ENCODE data around the gene RTL10. TPM values are rescaled to one million over a fixed set of nuclear protein-coding genes. Genes with fewer than 3 reads are reported as not detected.

The RTL10 gene
- total and polyA plus RNA-seq, 10 of the 15 experiments (the other 5 are each of a cell fraction or from before 2014, with no cell fraction given), result 5.3 to 18.1 (median 10.3) TPM

DNA sequence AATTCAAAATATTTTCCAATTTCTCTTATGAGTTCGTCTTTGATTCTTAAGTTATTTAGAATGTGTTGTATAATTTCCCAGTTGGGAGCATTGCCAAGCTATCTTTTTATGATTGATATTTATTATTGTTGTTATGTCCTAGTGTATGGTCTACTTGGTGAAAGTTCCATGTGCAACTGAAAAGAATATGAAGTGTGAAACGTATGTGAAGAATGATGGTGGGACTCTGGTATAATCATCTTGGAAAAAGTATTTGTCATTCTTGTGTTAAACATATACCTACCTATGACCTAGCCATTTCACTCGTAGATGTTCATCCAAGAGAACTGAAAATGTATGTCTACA, 12.0 kb upstream of the RTL10 start (continued):
- TF ChIP-seq, protein P1, sequence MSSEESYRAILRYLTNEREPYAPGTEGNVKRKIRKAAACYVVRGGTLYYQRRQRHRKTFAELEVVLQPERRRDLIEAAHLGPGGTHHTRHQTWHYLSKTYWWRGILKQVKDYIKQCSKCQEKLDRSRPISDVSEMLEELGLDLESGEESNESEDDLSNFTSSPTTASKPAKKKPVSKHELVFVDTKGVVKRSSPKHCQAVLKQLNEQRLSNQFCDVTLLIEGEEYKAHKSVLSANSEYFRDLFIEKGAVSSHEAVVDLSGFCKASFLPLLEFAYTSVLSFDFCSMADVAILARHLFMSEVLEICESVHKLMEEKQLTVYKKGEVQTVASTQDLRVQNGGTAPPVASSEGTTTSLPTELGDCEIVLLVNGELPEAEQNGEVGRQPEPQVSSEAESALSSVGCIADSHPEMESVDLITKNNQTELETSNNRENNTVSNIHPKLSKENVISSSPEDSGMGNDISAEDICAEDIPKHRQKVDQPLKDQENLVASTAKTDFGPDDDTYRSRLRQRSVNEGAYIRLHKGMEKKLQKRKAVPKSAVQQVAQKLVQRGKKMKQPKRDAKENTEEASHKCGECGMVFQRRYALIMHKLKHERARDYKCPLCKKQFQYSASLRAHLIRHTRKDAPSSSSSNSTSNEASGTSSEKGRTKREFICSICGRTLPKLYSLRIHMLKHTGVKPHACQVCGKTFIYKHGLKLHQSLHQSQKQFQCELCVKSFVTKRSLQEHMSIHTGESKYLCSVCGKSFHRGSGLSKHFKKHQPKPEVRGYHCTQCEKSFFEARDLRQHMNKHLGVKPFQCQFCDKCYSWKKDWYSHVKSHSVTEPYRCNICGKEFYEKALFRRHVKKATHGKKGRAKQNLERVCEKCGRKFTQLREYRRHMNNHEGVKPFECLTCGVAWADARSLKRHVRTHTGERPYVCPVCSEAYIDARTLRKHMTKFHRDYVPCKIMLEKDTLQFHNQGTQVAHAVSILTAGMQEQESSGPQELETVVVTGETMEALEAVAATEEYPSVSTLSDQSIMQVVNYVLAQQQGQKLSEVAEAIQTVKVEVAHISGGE (CRISPR knock-in tag; IDR thresholded peaks at IDR 0.05), result no peak
- TF ChIP-seq BCL11A (IDR thresholded peaks at IDR 0.05; ENCODE audit: low read depth, low read length) (no peak), CEBPB (IDR thresholded peaks at IDR 0.05; ENCODE audit: borderline replicate concordance in 1 of 2, low read depth in 2 of 2, low read length in 2 of 2) (no peak)
- TF ChIP-seq, protein P2, sequence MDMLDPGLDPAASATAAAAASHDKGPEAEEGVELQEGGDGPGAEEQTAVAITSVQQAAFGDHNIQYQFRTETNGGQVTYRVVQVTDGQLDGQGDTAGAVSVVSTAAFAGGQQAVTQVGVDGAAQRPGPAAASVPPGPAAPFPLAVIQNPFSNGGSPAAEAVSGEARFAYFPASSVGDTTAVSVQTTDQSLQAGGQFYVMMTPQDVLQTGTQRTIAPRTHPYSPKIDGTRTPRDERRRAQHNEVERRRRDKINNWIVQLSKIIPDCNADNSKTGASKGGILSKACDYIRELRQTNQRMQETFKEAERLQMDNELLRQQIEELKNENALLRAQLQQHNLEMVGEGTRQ (IDR thresholded peaks at IDR 0.05; ENCODE audit: borderline replicate concordance, low read depth, low read length), result no peak

DNA sequence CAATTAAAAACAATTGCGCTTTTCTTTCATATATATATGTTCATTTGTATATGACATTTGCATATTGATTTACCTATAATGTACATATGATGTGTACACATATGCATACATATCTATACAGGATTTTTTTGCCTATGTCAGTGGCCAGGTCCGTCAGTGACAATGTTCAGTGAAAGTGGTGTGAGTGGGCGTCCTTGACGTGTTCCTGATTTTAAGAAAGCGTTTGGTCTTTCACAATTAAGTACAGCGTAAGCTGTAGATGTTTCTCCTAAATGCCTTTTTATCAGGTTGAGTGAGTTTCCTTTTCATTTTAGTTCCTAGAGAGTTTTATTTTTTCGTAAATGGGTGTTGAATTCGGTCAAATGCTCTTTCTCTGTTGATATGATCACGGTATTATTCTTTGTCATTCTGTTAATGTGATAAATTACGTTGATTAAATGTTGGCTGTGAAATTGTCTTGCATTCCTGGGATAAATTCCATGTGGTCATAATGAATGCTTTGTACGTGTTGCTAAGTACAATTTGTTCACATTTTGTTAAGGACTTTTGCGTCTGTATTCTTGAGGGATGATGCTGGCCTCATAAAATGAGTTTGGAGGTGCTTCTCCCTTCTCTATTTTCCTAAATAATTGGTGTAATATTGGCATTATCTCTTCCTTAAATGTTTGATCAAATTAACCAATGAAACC, 10.6 kb upstream of the RTL10 start:
- Histone ChIP-seq H4K20me1 (ENCODE audit: control insufficient read depth, insufficient read depth) (no peaks in the 10 kb centered on the region), H3K4me1 (ENCODE audit: control insufficient read depth, insufficient read depth, low read length) (no peaks in the 10 kb centered on the region), H3K27me3 (replicated peaks in 1 of 2; ENCODE audit: control insufficient read depth in 2 of 2, insufficient read depth in 2 of 2, low read length in 1 of 2) (no peaks in the 10 kb centered on the region), H3K4me3 (no peak overlapping the region), H3K9me3 (replicated peaks; ENCODE audit: control insufficient read depth, insufficient read depth, low read length) (no peaks in the 10 kb centered on the region), H3K9ac (ENCODE audit: control insufficient read depth, insufficient read depth, low read length) (no peak overlapping the region), H3K27ac (ENCODE audit: control insufficient read depth, insufficient read depth) (no peak overlapping the region), H3K4me2 (ENCODE audit: control insufficient read depth, insufficient read depth) (no peak overlapping the region), H3K36me3 (ENCODE audit: control insufficient read depth in 2 of 2, insufficient read depth in 2 of 2, low read length in 1 of 2) (no peaks in the 10 kb centered on the region), H2AFZ (ENCODE audit: control insufficient read depth, low read depth, low read length) (no peak overlapping the region), H3K79me2 (ENCODE audit: control insufficient read depth, insufficient read depth, low read length) (no peaks in the 10 kb centered on the region)
- intact Hi-C loops (cut with micrococcal nuclease; ENCODE audit: unreplicated experiment), result no loop called here
- ChIA-PET RAD21 (ENCODE audit: unreplicated experiment) (no interaction called here), POLR2A (interaction anchor here (1.1 kb wide), 1 partner anchor 9 kb away, joined by 4 read pairs; no protein-coding TSS in a partner anchor), SMC1A (ENCODE audit: uncharacterized antibody, unreplicated experiment) (interaction anchor here (1.0 to 1.7 kb wide), 2 partner anchors 9 to 135 kb away, joined by 3 to 9 read pairs; no protein-coding TSS in a partner anchor), CTCF (interaction anchor here (1.2 to 1.6 kb wide), 3 partner anchors 22 to 135 kb away, joined by 3 to 4 read pairs (median 4); no protein-coding TSS in a partner anchor)
- no peak for TF ChIP-seq CEBPB (IDR thresholded peaks at IDR 0.05; ENCODE audit: borderline replicate concordance in 1 of 2, low read depth in 2 of 2, low read length in 2 of 2)
- no peak for TF ChIP-seq HDAC6 (IDR thresholded peaks at IDR 0.05; ENCODE audit: unreplicated experiment)
- TF ChIP-seq, protein P3, sequence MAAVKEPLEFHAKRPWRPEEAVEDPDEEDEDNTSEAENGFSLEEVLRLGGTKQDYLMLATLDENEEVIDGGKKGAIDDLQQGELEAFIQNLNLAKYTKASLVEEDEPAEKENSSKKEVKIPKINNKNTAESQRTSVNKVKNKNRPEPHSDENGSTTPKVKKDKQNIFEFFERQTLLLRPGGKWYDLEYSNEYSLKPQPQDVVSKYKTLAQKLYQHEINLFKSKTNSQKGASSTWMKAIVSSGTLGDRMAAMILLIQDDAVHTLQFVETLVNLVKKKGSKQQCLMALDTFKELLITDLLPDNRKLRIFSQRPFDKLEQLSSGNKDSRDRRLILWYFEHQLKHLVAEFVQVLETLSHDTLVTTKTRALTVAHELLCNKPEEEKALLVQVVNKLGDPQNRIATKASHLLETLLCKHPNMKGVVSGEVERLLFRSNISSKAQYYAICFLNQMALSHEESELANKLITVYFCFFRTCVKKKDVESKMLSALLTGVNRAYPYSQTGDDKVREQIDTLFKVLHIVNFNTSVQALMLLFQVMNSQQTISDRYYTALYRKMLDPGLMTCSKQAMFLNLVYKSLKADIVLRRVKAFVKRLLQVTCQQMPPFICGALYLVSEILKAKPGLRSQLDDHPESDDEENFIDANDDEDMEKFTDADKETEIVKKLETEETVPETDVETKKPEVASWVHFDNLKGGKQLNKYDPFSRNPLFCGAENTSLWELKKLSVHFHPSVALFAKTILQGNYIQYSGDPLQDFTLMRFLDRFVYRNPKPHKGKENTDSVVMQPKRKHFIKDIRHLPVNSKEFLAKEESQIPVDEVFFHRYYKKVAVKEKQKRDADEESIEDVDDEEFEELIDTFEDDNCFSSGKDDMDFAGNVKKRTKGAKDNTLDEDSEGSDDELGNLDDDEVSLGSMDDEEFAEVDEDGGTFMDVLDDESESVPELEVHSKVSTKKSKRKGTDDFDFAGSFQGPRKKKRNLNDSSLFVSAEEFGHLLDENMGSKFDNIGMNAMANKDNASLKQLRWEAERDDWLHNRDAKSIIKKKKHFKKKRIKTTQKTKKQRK (IDR thresholded peaks at IDR 0.05; ENCODE audit: low read depth, low read length), result no peak
- TF ChIP-seq POU2F2 (IDR thresholded peaks at IDR 0.05; ENCODE audit: borderline replicate concordance, low read depth, low read length), result no peak
- no peak for TF ChIP-seq MEF2B (IDR thresholded peaks at IDR 0.05; ENCODE audit: partially characterized antibody, poor library complexity, severe bottlenecking)
- no peak for TF ChIP-seq ZBED1 (IDR thresholded peaks at IDR 0.05; ENCODE audit: borderline replicate concordance)
- no peak for TF ChIP-seq SIN3A (IDR thresholded peaks at IDR 0.05; ENCODE audit: low read depth, low read length)
- DNase-seq (ENCODE audit: low read depth, low spot score) (no peak), ATAC-seq (no peak), FAIRE-seq (no peak)
- BruUV-seq (replicated peaks), result no TSS peak
- in situ Hi-C loops (cut with MboI), result no loop called here
- WGBS (ENCODE audit: insufficient coverage, insufficient replicate concordance, low lambda C conversion rate, missing lambda C conversion rate), result 78% methylated on average over 12 of the region's 12 CpGs
